OCI-LY1 (cell line): Measurements from ENCODE around the gene HSD3B2.

Experiments
- CTCF ChIP-seq: fragments of 200-600 bp; sonication (generic), shearing (Covaris generic); IDR thresholded peaks from 2 replicates; pipeline ENCODE4 v1.5.1; 2017; ENCODE audit warnings: mild to moderate bottlenecking, antibody characterized with exemption, low read length, moderate library complexity, mixed read lengths
- EZH2 ChIP-seq: fragments of 200-600 bp; sonication (generic), shearing (Covaris generic); IDR thresholded peaks from 2 replicates; pipeline ENCODE4 v1.8.0; 2017; ENCODE audit warnings: borderline replicate concordance, mixed run types, mild to moderate bottlenecking, antibody characterized with exemption, low read length, moderate library complexity, mixed read lengths

GRCh38 chr1:119471566-119471965 lies 56.6 kb downstream of the HSD3B2 start:
- TF ChIP-seq CTCF (no peak), EZH2 (no peak)
